Measurements from ENCODE around the gene ERCC1. TPM values are rescaled to one million over a fixed set of nuclear protein-coding genes. Genes with fewer than 3 reads are reported as not detected.

ERCC1 gene
- total and polyA plus RNA-seq, 2 of the 13 experiments (the other 11 are each of a cell fraction or from before 2014, with no cell fraction given) = 40.0 to 66.4 TPM

GRCh38 chr19:45405435-45406225 is 18.1 kb downstream of the ERCC1 start (continued):
- TF ChIP-seq ZNF557 (CRISPR knock-in tag; IDR thresholded peaks at IDR 0.05) (no peak), NCOA2 (CRISPR knock-in tag; IDR thresholded peaks at IDR 0.05) (0 out of 2 replicates have a peak, but pooled peaks have one; percentile 4), ZNF607 (CRISPR knock-in tag; IDR thresholded peaks at IDR 0.05; ENCODE audit: borderline replicate concordance) (no peak; the same call in 1 of the 2 replicates), ZSCAN9 (CRISPR knock-in tag; IDR thresholded peaks at IDR 0.05; ENCODE audit: borderline replicate concordance) (no peak), PAF1 (CRISPR knock-in tag; IDR thresholded peaks at IDR 0.05) (no peak), ZC3H13 (CRISPR knock-in tag; IDR thresholded peaks at IDR 0.05) (no peak), ZNF256 (CRISPR knock-in tag; conservative IDR thresholded peaks at IDR 0.05) (no peak), TCF7 (IDR thresholded peaks at IDR 0.05; ENCODE audit: low read depth) (no peak), MTF2 (CRISPR knock-in tag; IDR thresholded peaks at IDR 0.05; ENCODE audit: borderline replicate concordance) (no peak), ATF7-NPFF (CRISPR knock-in tag; IDR thresholded peaks at IDR 0.05; ENCODE audit: low read depth) (no peak), ZHX1 (CRISPR knock-in tag; IDR thresholded peaks at IDR 0.05; ENCODE audit: low read depth) (no peak), ZNF24 (IDR thresholded peaks at IDR 0.05) (no peak), SPEN (CRISPR knock-in tag; IDR thresholded peaks at IDR 0.05; ENCODE audit: low read depth) (no peak), KAT8 (CRISPR knock-in tag; IDR thresholded peaks at IDR 0.05) (no peak; the same call in 1 of the 2 replicates), ZBTB37 (CRISPR knock-in tag; IDR thresholded peaks at IDR 0.05) (no peak), NCOA1 (CRISPR knock-in tag; IDR thresholded peaks at IDR 0.05) (no peak), CREM (IDR thresholded peaks at IDR 0.05) (peak; percentile 97), CREM (CRISPR knock-in tag; IDR thresholded peaks at IDR 0.05) (no peak), ZKSCAN5 (CRISPR knock-in tag; IDR thresholded peaks at IDR 0.05) (no peak), ZNF580 (CRISPR knock-in tag; IDR thresholded peaks at IDR 0.05; ENCODE audit: borderline replicate concordance, low read depth) (peak; percentile 52; the same call in 1 of the 2 replicates), MLLT10 (CRISPR knock-in tag; IDR thresholded peaks at IDR 0.05) (no peak), ZSCAN31 (CRISPR knock-in tag; IDR thresholded peaks at IDR 0.05; ENCODE audit: low read depth) (0 out of 2 replicates have a peak, but pooled peaks have one; percentile 14), ZBTB42 (CRISPR knock-in tag; IDR thresholded peaks at IDR 0.05) (no peak), ZNF281 (CRISPR knock-in tag; IDR thresholded peaks at IDR 0.05; ENCODE audit: borderline replicate concordance) (no peak), JARID2 (CRISPR knock-in tag; IDR thresholded peaks at IDR 0.05; ENCODE audit: insufficient replicate concordance) (no peak)
